HCEC 1CT (cell line): Measurements from ENCODE around the gene SH3RF3.

ENCODE experiments used
- DNase-seq: peaks from one replicate; pipeline ENCODE4 v3.0.0-alpha.2; 2017

The SH3RF3 gene

DNA sequence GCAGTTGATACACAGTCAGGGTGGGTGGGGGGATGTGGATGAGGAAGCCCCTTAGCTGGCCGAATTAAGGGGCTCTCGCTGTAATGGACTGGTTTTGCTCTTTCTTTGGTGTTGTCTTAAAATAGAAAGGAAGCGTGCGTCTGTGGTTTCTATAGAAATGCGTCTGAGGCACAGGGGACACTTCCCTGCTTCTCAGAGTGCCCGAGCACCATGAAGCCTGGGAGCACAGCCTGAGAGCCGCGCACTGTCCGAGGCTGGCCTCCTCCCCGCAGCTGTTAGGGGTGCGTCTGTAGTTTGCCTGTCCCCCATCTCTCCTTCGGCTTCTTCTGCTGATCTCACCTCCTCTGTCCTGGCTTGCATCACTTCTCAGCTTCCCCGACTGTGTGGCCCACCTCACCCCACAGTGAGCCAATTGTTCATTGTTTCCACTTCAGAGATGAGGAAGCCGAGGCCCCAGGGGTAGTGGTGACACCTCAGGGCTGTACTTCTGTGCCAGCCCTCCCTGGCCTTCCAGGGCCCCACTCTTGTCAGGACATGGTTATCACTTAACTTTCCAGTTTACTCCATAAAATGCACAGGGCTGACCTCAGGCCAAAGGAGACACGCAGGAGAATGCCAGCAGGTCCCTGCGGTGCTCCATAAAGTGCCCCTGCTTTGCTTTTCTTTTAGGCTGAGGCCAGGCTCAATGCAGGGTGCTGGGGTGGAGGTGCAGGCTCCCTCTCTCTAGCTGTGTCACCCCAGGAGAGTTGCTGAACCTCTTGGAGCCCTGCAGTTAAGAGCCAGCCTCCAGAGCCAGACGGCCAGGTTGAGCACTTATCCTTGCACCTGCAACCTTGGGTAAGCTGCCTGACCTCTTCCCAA is 274.2 kb downstream of the SH3RF3 start:
- no peak for DNase-seq

DNA sequence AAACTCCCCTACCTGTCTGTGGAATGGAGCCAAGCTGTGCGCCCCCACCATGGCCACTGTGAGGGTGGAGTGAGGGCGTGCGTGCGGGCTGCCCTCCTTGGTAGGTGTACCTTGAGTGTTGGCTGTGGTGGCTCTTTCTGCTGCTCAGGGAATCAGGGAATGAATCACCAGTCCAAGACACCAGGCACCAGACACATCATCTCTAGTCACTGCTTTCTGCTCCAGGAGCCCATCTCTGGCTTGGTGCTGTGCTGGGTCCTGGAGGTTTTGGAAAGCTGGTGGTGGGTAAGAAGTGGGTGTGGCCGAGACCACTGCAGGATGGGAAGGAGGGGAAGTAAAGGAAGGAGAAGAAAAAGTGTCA is 274.8 kb downstream of the SH3RF3 start:
- no peak for DNase-seq

DNA sequence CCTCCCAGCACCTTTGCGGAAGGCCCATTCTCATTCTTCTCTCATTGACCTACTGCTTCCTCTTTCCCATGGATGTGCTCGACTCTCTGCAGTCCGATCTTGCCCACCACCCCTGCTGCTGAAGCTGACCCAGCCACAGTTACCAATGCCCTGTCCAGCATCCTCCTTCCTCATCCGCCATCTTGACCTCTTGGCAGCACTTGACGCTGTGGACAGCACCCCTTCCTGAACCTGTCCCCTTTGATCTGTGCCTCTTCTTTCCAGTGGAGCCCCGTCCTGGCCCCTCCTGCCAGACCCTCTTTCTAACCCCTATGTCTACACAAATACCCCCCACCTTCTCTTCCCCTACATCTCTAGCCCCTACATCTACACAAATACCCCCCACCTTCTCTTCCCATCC is 275.7 kb downstream of the SH3RF3 start:
- DNase-seq: no peak

DNA sequence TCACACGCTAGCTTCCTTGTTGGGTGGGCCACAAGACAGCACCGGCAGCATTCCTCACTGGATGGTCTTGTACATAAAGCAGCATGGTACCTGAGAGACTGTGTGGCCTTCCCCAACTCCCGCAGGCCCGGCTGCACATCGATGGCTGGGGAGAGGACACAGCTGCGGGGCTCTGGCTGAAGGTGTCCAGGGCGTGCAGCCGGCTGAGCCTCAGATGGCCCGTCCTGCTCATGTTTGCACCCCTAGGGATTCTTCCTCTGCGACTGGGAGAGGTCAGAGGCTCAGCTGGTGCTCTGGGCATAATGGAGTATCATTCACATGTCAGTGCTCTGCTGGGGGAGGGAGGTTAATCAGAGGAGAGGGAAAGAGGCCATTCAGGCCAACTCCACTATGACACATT is 276.9 kb downstream of the SH3RF3 start:
- DNase-seq: no peak

DNA sequence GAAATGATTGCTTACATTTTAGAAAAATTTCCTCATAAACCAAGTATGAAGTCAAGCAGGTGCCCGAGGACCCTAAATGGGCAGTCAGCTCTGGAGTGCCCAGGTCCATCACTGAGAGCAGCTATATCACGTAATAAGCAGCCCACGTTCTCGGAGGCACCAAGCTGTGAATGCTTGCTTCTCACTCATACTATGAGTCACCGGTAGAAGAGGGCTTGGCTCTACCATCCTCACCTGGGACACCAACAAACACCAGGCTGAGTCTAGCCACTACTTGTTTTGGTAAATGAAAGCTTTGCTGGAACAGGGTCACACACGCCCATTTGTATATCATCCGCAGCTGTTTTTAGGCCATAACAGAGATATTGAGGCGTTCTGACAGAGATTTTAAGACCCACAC is 277.3 kb downstream of the SH3RF3 start:
- DNase-seq: no peak

DNA sequence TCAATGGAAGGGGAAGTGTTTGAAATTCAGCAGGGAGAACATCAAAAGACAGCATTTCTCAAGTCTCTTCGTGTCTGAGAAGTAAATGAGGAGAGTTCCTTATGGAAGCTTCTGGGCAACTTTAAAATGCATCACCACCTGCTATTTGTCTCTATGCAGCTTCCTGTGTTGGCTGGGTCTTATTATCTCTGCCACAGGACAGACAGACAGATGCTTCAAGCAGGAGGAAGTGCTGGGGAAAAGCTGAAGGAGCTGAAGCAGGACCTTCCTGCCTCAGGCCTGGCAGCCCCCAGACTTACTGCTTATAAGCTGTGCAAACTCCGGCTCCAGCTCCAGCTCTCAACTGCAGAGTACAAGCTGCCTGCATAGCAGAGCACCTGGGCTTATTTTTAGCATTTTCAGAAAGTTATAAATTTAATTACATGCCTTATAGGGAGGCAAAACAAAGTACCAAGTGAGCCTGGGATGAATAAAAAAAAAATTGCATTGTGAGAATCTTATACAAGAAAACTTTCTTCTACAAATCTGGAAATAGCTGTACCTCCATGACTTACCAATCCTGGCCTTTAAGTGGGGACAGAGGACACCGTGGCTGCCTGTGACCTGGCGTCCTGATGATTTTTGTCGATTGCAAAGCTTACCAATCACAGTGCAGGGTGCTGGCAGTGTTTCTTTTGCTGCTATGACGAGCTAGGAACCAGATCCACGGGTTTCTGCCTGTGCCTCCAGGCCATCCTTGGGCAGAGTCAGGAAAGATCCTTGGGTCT is 278.5 kb downstream of the SH3RF3 start:
- DNase-seq: no peak

DNA sequence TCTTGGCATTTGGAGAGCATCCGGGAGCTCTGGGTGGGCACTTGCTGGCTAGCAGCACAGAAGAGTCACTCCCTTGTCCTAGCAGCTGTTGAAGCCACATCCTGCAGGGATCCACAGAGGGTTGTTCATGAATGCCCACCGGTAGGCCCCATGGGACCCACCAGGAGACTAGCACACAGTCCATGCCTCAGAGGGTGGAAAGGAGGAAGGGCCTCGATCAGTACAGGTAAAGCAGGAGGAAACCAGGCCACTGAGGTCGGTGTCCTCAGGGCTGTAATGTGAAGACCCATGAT is 279.0 kb downstream of the SH3RF3 start:
- DNase-seq: no peak

DNA sequence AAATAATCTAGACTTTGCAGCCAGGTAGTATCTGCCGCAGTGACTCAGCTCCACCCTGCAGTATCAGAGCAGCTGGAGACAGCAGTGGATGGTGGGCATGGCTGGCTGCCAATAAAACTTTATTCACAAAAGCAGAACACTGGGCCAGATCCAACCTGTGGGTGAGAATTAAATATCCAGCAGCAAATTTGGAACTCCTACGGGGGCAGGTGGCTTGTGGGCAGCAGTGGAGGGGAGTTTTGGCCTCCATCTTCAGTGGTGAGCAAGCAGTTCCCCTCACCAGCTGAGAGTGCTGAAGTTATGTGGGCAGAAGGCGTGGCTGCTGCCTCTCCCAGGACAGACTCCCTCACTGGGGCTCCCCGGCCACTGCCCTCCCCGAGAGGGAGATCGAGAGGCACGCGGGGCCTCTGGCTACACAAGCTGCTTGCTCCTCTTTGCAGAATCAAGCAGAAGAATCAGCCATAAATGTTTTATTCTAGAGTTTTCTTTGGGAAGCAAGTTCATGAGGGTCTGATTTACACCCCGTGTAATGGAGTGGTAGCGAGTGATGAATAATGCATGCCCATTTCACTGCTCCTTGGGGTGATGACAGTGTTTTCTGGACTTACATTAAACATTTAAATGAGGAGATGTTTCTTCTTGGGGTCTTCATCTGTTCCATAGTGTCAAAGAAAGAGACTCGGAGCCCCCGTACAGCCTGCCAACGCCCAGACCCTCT is 280.5 kb downstream of the SH3RF3 start:
- DNase-seq: no peak

DNA sequence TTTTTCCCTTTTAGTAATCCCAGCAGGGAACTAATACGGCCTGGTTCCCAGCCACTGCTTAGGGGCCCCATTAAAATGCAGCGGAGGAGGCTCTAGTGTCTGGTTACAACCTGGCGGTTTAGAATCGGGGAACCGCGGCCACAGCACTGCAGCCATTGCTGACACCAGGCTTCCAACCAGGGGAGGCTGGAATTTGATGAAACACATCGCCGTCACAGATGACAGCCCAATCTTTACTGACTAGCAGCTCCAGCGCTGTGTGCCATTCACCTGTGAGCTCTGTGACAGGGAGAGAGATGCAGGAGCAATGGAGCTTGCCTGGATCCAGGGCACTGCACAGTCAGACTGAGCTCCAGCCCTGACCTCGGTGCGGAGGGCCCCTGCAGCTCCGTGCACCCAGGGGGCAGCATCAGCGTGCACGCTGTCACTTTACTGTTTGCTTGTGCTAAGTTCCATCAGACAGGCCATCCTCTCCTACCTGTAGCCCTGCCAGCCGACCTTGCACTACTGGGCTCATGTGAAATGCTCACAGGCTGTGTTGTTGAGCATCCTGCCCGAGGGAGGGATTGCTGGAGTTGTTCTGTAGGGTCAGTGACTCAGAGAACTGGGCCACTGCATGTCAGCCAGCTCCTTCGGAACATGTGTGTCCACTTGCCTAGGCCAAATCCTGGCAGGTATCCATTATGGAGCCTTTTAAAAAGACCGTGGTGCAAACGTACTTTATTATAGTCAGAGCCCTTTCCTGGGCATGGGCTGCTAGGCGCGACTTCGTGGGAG is 281.2 kb downstream of the SH3RF3 start:
- no peak for DNase-seq

DNA sequence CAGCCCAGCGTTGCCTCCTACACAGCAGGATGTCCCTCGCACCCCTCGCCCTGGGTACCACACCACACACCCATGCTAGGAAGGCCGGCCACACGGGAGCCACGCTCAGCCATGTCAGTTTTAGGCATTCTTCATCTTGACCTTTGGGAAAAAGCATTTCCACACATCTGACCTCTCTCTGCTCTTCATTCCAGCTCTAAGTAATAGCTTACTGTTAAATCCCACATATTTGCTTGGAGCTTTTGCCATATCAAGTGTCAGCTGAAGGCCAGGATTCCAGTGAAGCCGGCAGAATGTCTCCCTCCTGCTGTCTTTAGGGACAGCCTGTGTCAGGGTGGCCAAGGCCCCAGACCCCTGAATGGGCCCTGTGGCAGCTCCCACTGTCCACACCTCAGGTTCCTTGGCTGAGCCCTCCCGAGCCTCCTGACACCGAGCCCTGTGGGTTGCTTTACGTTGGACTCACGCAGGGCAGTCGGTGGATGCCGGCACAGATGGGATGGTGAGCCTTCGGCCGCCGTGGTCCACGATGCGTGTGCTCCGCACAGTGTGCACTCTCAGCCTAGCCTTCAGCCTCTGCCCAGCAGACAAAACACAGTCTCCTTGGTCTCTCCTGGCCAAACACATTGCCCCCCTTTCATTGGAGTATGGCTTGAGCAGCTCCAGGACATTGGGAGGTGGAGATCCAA is 282.8 kb downstream of the SH3RF3 start:
- DNase-seq: no peak

DNA sequence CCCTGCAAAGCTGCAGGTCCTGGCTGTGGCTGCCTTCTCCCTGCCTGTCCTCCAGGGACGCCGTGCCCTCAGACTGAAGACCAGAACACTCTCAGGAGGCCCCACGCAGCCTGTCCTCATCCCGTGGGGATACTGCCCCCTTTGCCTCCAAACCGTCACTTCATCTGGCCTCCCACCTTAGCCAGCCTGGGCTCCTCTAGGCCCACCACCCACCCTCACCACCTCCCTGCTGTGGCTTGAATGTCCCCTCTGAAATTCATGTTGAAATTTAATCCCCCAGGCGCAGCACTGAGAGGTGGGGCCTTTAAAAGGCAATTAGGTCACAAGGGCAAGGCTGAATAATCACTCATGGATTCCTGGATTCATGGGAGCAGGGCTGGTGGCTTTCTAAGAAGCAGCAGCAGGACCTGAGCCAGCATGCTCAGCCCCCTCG is 286.6 kb downstream of the SH3RF3 start:
- DNase-seq: no peak

DNA sequence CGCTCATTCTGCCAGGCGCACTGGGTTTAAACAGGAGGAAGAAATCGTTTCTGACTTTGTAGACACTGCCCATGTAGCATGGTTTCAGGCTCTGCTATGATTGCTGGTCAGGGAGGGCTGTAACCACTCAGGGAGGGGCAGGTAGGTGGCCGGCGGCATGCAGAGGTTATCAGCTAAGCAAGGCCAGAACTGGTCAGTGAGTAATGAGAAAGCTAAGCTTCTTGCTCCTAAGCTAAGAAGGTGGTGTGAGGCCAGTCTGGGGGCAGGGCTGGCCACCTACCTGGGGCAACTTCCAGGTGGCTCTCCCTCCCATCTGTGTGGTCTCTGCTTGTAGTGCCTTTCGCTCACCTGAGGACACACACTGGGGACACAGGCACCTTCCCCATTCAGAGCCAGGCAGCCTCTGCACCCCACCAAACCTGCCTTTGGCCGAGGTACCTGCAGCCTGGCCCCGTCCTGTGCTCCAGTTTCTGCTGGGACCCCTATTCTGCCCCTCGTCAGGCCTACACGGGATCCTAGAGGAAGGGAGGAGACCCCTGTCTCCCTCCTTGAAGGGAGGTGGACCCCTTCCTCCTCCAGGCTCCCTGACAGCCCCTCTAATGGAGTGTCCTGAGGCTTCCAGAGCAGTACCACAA is 288.8 kb downstream of the SH3RF3 start:
- DNase-seq: no peak

DNA sequence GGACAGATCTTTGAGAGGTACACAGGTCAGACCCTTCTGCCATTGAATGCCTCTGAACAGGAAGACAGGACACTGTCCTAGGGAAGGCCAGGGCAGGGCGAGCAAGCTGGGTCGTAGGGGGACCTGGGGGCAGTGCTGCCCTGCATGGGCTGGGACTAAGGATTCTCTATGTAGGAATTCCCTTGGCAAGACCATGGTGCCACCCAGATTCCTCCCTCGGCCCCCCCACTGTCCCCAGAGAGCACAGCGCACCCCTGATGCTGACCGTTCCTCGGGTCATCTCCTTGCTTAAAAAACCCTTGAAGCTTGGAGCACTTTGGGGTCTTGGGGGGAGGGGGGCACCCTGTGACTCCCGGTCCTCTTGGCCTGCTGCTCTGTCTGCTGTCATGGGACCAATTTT is 289.7 kb downstream of the SH3RF3 start:
- DNase-seq: no peak

DNA sequence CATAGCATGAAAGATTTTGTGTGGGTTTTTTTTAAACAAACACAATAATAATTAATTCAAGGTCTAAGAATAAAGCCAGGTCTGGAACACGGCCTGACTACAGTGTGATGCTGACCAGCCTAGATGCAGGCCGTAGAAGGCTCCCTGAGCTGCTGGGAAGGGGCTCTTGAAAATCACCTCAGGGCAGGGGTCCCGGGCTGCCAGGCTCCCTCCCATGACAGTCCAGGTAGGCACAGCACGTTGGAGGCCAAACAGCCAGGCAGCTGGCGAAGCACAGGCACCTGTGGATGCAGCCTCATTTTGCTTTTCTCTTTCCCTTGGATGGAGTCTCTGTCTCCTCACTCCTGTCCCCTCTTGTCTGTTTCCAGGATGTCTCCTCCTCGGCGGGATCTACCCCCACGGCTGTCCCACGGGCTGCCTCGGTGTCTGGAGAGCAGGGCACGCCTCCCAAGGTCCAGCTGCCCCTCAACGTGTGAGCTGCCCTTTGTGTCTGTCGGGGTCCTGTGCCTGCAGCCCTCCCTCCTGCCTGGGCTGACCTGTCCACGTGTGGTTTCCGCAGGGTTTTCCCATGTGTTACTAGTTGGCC is 290.3 kb downstream of the SH3RF3 start:
- DNase-seq: no peak

DNA sequence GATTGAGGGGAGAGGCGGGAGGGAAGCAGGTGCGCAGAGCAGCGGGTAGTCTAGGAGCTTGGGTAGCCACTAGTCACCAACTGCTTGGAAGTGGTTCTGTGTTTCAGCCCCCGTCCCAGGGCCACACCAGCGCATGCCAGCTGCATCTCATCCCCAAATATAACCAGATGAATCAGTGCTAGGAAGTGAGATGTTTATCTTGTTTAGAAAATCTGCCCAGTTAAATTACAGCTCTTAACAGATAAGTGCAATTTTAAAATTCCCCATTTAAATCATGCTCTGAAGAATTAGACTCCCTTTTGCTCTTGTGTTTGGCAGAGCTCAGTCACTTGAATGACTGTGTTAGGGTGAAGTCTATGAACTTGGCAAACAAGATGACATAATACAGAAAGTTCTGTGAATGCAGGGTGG is 291.0 kb downstream of the SH3RF3 start:
- peak; percentile 67 for DNase-seq

DNA sequence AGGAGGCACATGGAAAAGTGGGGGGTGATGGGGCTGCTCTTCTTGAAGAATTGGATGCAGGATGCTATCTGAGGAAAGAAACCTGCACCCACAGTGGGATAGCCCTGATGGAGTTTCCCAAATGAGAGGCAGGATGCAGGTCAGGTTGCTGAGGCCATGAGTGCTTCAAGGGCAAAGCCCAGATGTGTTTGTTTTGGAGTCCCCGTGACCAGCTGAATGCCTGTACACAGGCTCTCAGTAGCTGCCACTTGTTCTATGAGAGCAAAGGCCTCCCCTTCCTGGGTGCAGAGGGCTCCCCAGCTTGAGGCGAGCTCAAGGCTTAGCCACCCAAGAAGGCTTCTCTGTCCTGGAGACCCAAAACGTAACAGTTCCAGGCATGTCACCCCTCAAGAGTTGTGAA is 292.1 kb downstream of the SH3RF3 start:
- no peak for DNase-seq

DNA sequence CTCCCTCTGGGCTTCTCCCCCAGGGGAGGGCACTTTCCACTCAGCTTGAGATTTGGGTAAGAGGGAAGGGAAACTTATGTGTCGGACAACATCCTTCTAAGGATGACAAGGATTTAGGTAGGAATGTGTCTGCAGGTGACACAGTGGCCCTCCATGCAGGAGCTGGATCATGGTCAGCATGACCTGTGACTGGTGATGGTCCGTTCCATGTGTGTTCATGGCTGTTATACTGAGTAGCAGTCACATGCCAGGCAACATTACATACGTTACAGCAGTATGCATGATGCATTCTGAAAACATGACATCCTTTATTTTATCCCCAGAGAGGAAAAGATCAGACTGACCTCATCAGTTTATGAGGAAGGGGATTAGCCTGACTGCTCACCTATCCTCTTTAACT is 292.6 kb downstream of the SH3RF3 start:
- no peak for DNase-seq

DNA sequence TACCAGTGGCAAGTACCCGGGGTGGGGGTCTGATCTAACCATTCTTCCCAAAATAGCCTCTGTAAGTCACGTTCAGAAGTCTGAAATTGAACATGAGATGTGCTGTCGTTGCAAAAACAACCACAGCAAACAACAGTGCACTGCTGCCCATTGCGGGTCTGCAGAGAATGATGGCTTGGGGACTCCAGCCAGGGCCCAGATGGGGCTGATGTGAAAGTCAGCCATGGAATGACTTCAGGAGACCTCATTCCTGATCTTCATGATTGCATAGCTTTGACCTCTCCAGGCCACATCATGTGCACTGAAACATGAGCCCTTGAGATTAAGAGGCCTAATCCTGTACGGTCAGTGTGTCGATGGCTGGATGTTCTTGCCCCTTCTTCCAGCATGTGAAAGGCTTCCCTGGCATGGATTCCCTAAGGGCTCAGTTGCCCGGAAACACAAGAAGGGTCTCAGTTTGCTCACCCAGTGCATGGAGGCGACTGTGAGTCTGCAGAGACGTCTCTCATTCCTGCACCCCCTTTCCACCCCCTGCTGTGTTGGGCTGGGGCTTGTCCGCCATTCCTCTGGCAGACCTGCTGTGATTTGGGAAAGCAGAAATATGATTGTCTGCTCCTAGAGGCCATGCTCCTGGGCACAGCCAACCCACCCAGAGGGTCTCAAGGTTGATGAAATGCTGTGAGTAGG is 293.2 kb downstream of the SH3RF3 start:
- peak; percentile 33 for DNase-seq

DNA sequence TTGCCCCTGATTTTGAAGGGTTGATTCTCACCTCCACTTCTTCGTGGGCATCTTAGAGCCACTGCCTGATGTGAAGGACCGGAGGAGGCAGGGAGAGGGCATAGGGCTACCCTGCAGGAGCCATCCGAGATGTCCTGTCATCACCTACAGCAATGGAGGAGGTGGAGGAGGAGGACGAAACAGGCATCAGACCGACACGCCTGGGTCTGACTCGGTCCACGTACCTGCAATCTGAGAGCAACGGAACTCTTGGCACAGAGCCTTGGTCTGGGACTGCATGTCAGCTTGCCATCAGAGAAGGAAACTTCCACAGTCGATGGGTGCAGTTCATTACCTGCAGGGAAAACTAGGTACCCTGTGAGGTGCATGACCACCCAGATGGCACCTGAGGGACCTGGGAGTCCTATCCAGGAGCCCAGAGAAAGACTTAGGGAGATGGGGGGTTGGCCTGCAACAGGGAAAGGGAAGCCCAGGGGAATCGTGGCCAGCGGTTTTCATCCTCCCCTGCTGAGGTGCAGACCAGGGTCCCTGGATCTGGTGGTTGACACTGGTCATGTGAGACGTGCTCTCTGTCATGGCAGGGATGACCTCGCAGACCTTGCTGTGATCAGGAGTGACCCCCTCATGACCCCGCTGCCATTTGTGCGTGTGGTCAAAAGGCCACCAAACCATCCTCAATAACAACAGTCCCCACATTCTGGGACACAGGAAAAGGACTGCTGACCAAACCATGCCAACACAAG is 293.9 kb downstream of the SH3RF3 start:
- no peak for DNase-seq
